Breast epithelium (tissue), 4 donors: ENCODE results near the gene ALPI. TPM values are rescaled to one million over a fixed set of nuclear protein-coding genes. Genes with fewer than 3 reads are reported as not detected.

Experiments
- DNase-seq, 2 donors: peaks; one replicate each; pipeline ENCODE4 v3.0.0-alpha.2; 2019; ENCODE audit warnings: low spot score in 2 of 2
- H3K27ac ChIP-seq, 2 donors: fragments of 200-600 bp; sonication (generic) in 1 of 2; one replicate each; pipeline ENCODE4 v1.5.1; 2016 to 2019; ENCODE audit warnings: mild to moderate bottlenecking in 1 of 2
- H3K27me3 ChIP-seq, 2 donors: fragments of 200-600 bp; sonication (generic) in 1 of 2; one replicate each; pipeline versions ENCODE4 v1.5.1 to v1.6.0; 2017 to 2019; ENCODE audit warnings: control low read depth in 1 of 2, mild to moderate bottlenecking in 1 of 2
- H3K36me3 ChIP-seq: fragments of 200-600 bp; one replicate; pipeline ENCODE4 v1.5.1; 2019
- H3K4me1 ChIP-seq, 2 donors: fragments of 200-600 bp; sonication (generic); one replicate each; pipeline ENCODE4 v1.5.1; 2016 to 2019; ENCODE audit warnings: control low read depth in 1 of 2
- H3K4me3 ChIP-seq, 3 donors: fragments of 200-600 bp; sonication (generic); 1 replicate in 2 of 3; 2 replicates in 1 of 3; pipeline ENCODE4 v1.5.1; 2016 to 2019; ENCODE audit warnings: mild to moderate bottlenecking in 3 of 3, moderate library complexity in 2 of 3
- H3K9me3 ChIP-seq, 2 donors: fragments of 200-600 bp; sonication (generic) in 1 of 2; one replicate each; pipeline ENCODE4 v1.5.1; 2016 to 2019; ENCODE audit warnings: control low read depth in 1 of 2
- CTCF ChIP-seq, 3 donors: fragments of 450-650 bp; IDR thresholded peaks; one replicate each; pipeline ENCODE4 v1.5.1; 2016 to 2017; ENCODE audit warnings: antibody characterized with exemption in 3 of 3, mild to moderate bottlenecking in 3 of 3, moderate library complexity in 3 of 3
- POLR2A ChIP-seq: fragments of 450-650 bp; IDR thresholded peaks from one replicate; pipeline ENCODE4 v1.6.1; 2016; ENCODE audit warnings: antibody characterized with exemption, mild to moderate bottlenecking, moderate library complexity
- POLR2AphosphoS5 ChIP-seq, 3 donors: sonication (generic); formaldehyde crosslinking; IDR thresholded peaks; one replicate each; pipeline ENCODE4 v1.6.1; 2017; ENCODE audit warnings: antibody characterized with exemption in 3 of 3
- intact Hi-C: fragments of 100-400 bp; cut with DNase I; formaldehyde crosslinking; loops from one replicate; pipeline ENCODE4 v1.15.1; 2023; ENCODE audit warnings: low total_unique reads
- total RNA-seq, 3 donors: library from RNA; depleted of rRNA; stranded (reverse); fragments of >200 nt; gene quantifications; one replicate each; pipeline ENCODE4 v1.1.0, GENCODE V29; 2016

Gene ALPI
- total RNA-seq, 3 donors from 2014 or later = 0.33 TPM; not detected in 2

GRCh38 chr2:232488721-232489300, 32.9 kb downstream of the ALPI start:
- no peaks in the 10 kb centered on the region for H3K9me3 ChIP-seq
- no peak for TF ChIP-seq POLR2AphosphoS5 (IDR thresholded peaks at IDR 0.05)
- no peak for TF ChIP-seq POLR2A
- no peak for TF ChIP-seq CTCF (IDR thresholded peaks at IDR 0.05)
- intact Hi-C loops = no loop called here
- H3K36me3 ChIP-seq = no peaks in the 10 kb centered on the region
- no peak overlapping the region for H3K4me3 ChIP-seq
- DNase-seq = no peak
- H3K4me1 ChIP-seq = no peaks in the 10 kb centered on the region
- no peak overlapping the region for H3K27ac ChIP-seq
- peaks cover 0 to 46% of the 10 kb centered on the region in 2 donors for H3K27me3 ChIP-seq

GRCh38 chr2:232489516-232490220, 33.7 kb downstream of the ALPI start:
- Histone ChIP-seq H3K9me3 (no peaks in the 10 kb centered on the region), H3K27me3 (peaks cover 0 to 38% of the 10 kb centered on the region in 2 donors), H3K4me3 (no peak overlapping the region), H3K36me3 (no peaks in the 10 kb centered on the region), H3K4me1 (no peaks in the 10 kb centered on the region), H3K27ac (no peak overlapping the region)
- TF ChIP-seq POLR2AphosphoS5 (IDR thresholded peaks at IDR 0.05) = no peak
- no peak for TF ChIP-seq POLR2A
- no peak for TF ChIP-seq CTCF (IDR thresholded peaks at IDR 0.05)
- DNase-seq = no peak
- intact Hi-C loops = no loop called here

GRCh38 chr2:232490221-232491138, 34.5 kb downstream of the ALPI start:
- H3K27me3 ChIP-seq = peaks cover 0 to 29% of the 10 kb centered on the region in 2 donors
- DNase-seq = no peak

GRCh38 chr2:232491139-232491780, 35.3 kb downstream of the ALPI start:
- no peaks in the 10 kb centered on the region for H3K4me1 ChIP-seq
- no peak overlapping the region for H3K27ac ChIP-seq
- intact Hi-C loops = no loop called here
- no peaks in the 10 kb centered on the region for H3K9me3 ChIP-seq
- peaks cover 0 to 22% of the 10 kb centered on the region in 2 donors for H3K27me3 ChIP-seq
- TF ChIP-seq POLR2A (no peak), CTCF (IDR thresholded peaks at IDR 0.05) (no peak), POLR2AphosphoS5 (IDR thresholded peaks at IDR 0.05) (no peak)
- no peaks in the 10 kb centered on the region for H3K36me3 ChIP-seq
- H3K4me3 ChIP-seq = no peak overlapping the region
- DNase-seq = no peak

More at GRCh38 chr2:232490221-232491138, 34.5 kb downstream of the ALPI start:
- no peaks in the 10 kb centered on the region for H3K9me3 ChIP-seq
- intact Hi-C loops = no loop called here
- TF ChIP-seq POLR2A = no peak
- TF ChIP-seq CTCF (IDR thresholded peaks at IDR 0.05) = no peak
- TF ChIP-seq POLR2AphosphoS5 (IDR thresholded peaks at IDR 0.05) = no peak
- no peaks in the 10 kb centered on the region for H3K4me1 ChIP-seq
- no peak overlapping the region for H3K27ac ChIP-seq
- no peak overlapping the region for H3K4me3 ChIP-seq
- no peaks in the 10 kb centered on the region for H3K36me3 ChIP-seq
